Thyroid gland (tissue), 4 donors: ENCODE data around the gene EIF2S1. TPM values are rescaled to one million over a fixed set of nuclear protein-coding genes. Genes with fewer than 3 reads are reported as not detected.

Experiments used
- DNase-seq, 2 donors: peaks; one replicate each; pipeline ENCODE4 v3.0.0-alpha.2; 2019
- H3K27ac ChIP-seq, 3 donors: fragments of 200-600 bp; sonication (generic); 1 replicate in 2 of 3; 2 replicates in 1 of 3; pipeline ENCODE4 v1.5.1; 2016 to 2019; ENCODE audit warnings: mild to moderate bottlenecking in 1 of 3, moderate library complexity in 1 of 3
- H3K27me3 ChIP-seq: fragments of 200-600 bp; sonication (generic); one replicate; pipeline ENCODE4 v1.5.1; 2019
- H3K36me3 ChIP-seq, 2 donors: fragments of 200-600 bp; sonication (generic); one replicate each; pipeline ENCODE4 v1.5.1; 2016 to 2019
- H3K4me1 ChIP-seq, 2 donors: fragments of 200-600 bp; sonication (generic); one replicate each; pipeline ENCODE4 v1.5.1; 2017 to 2019
- H3K4me3 ChIP-seq, 3 donors: fragments of 200-600 bp; sonication (generic); replicated peaks in 1 of 3; 1 replicate in 2 of 3; 2 replicates in 1 of 3; pipeline ENCODE4 v1.5.1; 2016; ENCODE audit warnings: mild to moderate bottlenecking in 1 of 3
- H3K9me3 ChIP-seq: fragments of 200-600 bp; sonication (generic); one replicate; pipeline ENCODE4 v1.5.1; 2017
- CTCF ChIP-seq, 6 experiments: fragments of 200-600 bp in 3 of 6; fragments of 450-650 bp in 3 of 6; sonication (generic) in 3 of 6; IDR thresholded peaks; one replicate each; pipeline ENCODE4 v1.5.1; 2016 to 2019; ENCODE audit warnings: antibody characterized with exemption in 6 of 6, mild to moderate bottlenecking in 2 of 6, inconsistent platforms in 1 of 6, moderate library complexity in 1 of 6
- POLR2A ChIP-seq, 2 donors: fragments of 450-650 bp; IDR thresholded peaks; one replicate each; pipeline ENCODE4 v1.6.1; 2017; ENCODE audit warnings: antibody characterized with exemption in 2 of 2, mild to moderate bottlenecking in 2 of 2, moderate library complexity in 1 of 2
- WGBS, 2 donors: methylation state at CpG; one replicate each; pipeline ENCODE4 v1.1.5; 2017; 5-methylcytosine and 5-hydroxymethylcytosine counted together
- intact Hi-C: fragments of 100-400 bp; cut with DNase I; formaldehyde crosslinking; loops from one replicate; pipeline ENCODE4 v1.15.1; 2023
- total RNA-seq, 4 donors: library from RNA; depleted of rRNA; stranded (reverse); fragments of >200 nt; gene quantifications; one replicate each; pipeline ENCODE4 v1.2.3, GENCODE V29; 2016

EIF2S1 gene
- total RNA-seq, 4 donors from 2014 or later, result 53.3 to 98.5 (median 69.6) TPM

DNA sequence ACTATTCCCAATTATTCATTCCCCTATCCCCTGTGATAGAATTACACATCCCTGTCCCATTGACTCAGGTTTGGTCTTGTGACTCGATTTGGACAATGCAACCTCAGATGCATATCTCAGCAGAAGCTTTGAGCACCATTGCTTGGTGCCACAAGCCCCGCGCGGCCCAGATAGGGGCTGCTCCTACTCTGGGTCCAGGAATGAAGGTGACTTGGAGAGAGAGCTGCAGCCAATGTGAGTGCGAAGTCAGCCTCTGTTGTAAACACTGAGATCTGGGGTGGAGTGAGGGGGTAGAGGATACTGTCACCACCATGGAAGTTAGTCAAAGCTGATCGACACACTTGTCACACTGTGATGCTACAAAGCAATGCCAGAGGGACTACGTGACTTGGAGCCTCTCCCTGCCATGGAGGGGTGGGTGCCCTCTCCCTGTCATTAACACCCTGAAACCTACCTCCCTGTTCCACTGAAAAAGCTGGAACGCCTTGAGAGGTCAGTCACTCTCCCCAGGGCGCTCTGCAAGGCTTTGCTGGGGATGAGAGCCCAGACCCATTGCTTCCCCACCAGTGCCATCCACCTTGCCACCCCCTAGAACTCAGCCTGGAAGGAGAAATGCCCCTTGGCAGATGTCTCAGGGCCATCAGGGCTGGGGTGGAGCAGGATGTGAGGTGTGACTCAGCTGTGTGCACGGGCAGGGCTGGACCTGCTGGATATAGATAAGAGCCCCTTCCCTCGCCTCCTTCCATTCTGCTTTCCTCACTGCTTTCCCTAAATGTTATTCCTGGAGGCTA, 58.5 kb downstream of the EIF2S1 start:
- Histone ChIP-seq H3K9me3 (no peaks in the 10 kb centered on the region), H3K27me3 (no peaks in the 10 kb centered on the region), H3K4me3 (no peak overlapping the region), H3K27ac (no peak overlapping the region), H3K36me3 (no peaks in the 10 kb centered on the region), H3K4me1 (peaks cover 0 to under 1% of the 10 kb centered on the region in 2 donors)
- DNase-seq, result no peak
- intact Hi-C loops, result no loop called here
- TF ChIP-seq CTCF (IDR thresholded peaks at IDR 0.05), result no peak
- WGBS, 2 donors, result 83 to 93% methylated on average over 10 to 11 of the region's 11 CpGs

DNA sequence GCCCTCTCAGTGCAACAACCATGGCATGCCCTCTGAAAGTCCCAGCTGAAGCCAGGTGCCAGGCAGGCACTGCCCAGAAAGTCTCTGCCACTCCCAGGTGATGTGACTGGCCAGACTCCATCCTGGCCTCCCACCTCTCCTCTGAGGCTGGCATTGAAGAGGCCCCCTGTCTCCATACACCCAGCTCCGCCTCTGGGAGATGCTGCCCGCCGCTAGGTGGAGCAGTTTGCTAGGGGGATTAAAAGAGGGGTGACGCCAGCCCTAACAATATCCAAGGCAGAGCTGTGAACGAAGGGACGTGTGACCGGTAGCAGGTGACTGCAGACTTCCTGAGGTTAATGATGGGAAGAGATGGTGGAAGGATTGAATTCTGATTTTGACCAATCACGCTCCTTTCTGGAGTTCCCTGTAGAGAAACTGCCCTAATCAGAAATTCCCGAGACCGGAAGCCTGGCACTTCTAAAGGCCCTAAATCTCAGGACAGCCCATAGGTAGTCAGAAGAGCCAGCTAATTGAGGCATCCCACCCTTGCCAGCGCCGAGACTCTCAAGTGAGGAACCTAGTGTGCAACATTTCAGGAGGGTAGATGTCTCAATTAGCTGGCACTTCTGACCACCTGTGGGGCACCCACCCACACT, 60.1 kb downstream of the EIF2S1 start:
- intact Hi-C loops, result loop anchor here (10.0 kb wide), 3 partner anchors 155 to 285 kb away; partner anchors contain the start of genes RDH12 and VTI1B
- 70 to 79% methylated on average over 12 of the region's 12 CpGs for WGBS, 2 donors
- H3K27me3 ChIP-seq, result no peaks in the 10 kb centered on the region
- no peaks in the 10 kb centered on the region for H3K4me1 ChIP-seq
- no peak overlapping the region for H3K27ac ChIP-seq
- no peaks in the 10 kb centered on the region for H3K9me3 ChIP-seq
- TF ChIP-seq CTCF (IDR thresholded peaks at IDR 0.05) (peak in 2 of 6 experiments; percentile 16 to 19), POLR2A (IDR thresholded peaks at IDR 0.05) (no peak)
- H3K4me3 ChIP-seq, result no peak overlapping the region
- H3K36me3 ChIP-seq, result no peaks in the 10 kb centered on the region
- DNase-seq, result no peak

DNA sequence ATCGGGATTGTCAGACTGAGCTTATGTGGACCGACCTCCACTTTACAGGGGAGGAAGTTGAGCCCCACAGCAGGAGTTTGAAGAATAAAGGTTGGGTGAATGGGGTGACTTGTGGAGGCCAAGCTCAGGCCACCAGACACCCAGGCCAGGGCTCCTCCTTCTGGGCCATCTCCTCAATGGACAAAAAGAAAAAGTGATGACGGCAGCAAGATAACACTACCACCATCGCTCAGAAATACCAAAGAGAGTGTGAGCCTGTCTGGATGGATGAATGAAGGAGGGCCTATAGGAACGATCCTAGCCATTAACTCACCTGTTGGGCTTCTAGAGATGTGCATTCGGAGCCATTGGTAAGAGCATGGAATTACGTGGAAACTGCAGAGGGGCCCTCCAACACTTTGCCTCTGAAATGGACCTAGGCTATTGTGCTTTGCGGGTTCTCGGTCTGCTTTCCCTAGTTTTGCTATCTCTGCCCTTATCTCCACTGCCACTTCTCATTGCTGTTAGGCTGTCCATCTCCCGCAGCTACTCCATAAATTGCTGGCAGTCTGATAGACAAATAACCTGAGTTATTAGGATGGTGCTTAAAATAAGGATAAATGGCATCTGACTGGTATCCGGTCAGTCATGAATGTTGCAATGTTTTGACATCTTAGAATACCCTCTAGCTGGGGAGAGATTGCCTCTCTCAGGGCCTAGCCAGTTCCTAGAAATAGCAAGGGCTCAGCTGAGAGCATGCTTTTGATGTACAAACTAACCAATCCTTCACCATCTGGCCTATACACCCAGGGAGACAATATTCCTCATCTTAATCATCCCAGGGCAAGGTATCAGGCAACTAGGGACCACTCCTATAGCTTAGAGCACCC, 61.5 kb downstream of the EIF2S1 start:
- Histone ChIP-seq H3K27ac (no peak overlapping the region), H3K9me3 (no peaks in the 10 kb centered on the region), H3K36me3 (no peaks in the 10 kb centered on the region), H3K4me1 (peaks cover 0 to 7% of the 10 kb centered on the region in 2 donors), H3K4me3 (no peak overlapping the region), H3K27me3 (no peaks in the 10 kb centered on the region)
- intact Hi-C loops, result loop anchor here (10.0 kb wide), 3 partner anchors 153 to 283 kb away; partner anchors contain the start of genes RDH12 and VTI1B
- no peak for DNase-seq
- WGBS, 2 donors, result 96 to 97% methylated on average over 11 of the region's 11 CpGs
- no peak for TF ChIP-seq CTCF (IDR thresholded peaks at IDR 0.05)
- no peak for TF ChIP-seq POLR2A (IDR thresholded peaks at IDR 0.05)

DNA sequence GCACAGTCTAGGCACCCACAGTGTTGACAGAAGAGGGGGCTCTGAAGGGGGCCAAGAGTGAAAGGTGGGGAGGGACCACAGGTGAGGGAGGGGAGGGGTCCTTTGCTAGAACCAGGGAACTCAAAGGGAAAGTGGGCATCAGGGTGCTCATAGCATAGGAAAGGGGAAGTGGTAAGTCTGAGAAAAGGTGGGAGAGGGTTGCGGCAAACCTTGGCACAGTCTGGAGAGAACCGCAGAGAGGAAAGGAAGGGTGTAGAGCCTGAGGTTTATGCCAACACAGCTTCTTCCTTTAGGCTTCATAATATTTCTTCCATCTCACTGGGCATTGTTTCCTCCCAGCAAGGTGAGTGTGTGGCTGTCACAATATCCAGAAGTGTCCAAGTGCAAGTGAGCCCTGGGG, 63.3 kb downstream of the EIF2S1 start:
- intact Hi-C loops, result loop anchor here (10.0 kb wide), 3 partner anchors 151 to 281 kb away; partner anchors contain the start of genes RDH12 and VTI1B
- Histone ChIP-seq H3K27me3 (no peaks in the 10 kb centered on the region), H3K4me1 (peaks cover 4 to 15% of the 10 kb centered on the region in 2 donors), H3K4me3 (no peak overlapping the region), H3K27ac (no peak overlapping the region), H3K36me3 (no peaks in the 10 kb centered on the region), H3K9me3 (no peaks in the 10 kb centered on the region)
- WGBS, 2 donors, result 70 to 73% methylated on average over 2 of the region's 2 CpGs
- no peak for DNase-seq
- TF ChIP-seq CTCF (IDR thresholded peaks at IDR 0.05) (no peak), POLR2A (IDR thresholded peaks at IDR 0.05) (no peak)
